Chondrocyte (in vitro differentiated cells): ENCODE data around the gene MEFV. TPM values are rescaled to one million over a fixed set of nuclear protein-coding genes. Genes with fewer than 3 reads are reported as not detected.
"Not testable (repeated sequence)": the region's sequence is repeated elsewhere in the genome, so short reads cannot be mapped to it uniquely, and the experiment has no call there.

Experiments used
- DNase-seq: peaks from one replicate; pipeline ENCODE4 v3.0.0; 2021; ENCODE audit warnings: mixed read lengths, low spot score
- H3K27ac Mint-ChIP-seq: one replicate; pipeline ENCODE4 v1.8.0; 2021; ENCODE audit warnings: mild to moderate bottlenecking, moderate library complexity, mixed read lengths; ENCODE audit not compliant: unreplicated experiment
- H3K27me3 Mint-ChIP-seq: 2 replicates; pipeline ENCODE4 v1.8.0; 2021; ENCODE audit warnings: low read depth, mixed read lengths
- H3K36me3 Mint-ChIP-seq: 2 replicates; pipeline ENCODE4 v1.8.0; 2021; ENCODE audit warnings: low read depth, mixed read lengths
- H3K4me1 Mint-ChIP-seq: 2 replicates; pipeline ENCODE4 v1.8.0; 2021; ENCODE audit warnings: low read depth, mild to moderate bottlenecking, mixed read lengths
- H3K4me3 Mint-ChIP-seq: one replicate; pipeline ENCODE4 v1.8.0; 2021; ENCODE audit warnings: mild to moderate bottlenecking, moderate library complexity, mixed read lengths; ENCODE audit not compliant: unreplicated experiment
- H3K9me3 Mint-ChIP-seq: 2 replicates; pipeline ENCODE4 v1.8.0; 2021; ENCODE audit warnings: low read depth, mixed read lengths
- total RNA-seq: library from RNA; stranded (reverse); gene quantifications from 3 replicates; pipeline ENCODE4 v1.2.1, GENCODE V29; 2021
- TF ChIP-seq, protein P1 (sequence below): fragments of 200-600 bp; sonication (generic); IDR thresholded peaks from 2 replicates; pipeline ENCODE4 v1.5.0; 2021; ENCODE audit warnings: antibody characterized with exemption, mild to moderate bottlenecking, moderate library complexity

MEFV gene
- total RNA-seq, 1 donor from 2014 or later, result not detected

DNA sequence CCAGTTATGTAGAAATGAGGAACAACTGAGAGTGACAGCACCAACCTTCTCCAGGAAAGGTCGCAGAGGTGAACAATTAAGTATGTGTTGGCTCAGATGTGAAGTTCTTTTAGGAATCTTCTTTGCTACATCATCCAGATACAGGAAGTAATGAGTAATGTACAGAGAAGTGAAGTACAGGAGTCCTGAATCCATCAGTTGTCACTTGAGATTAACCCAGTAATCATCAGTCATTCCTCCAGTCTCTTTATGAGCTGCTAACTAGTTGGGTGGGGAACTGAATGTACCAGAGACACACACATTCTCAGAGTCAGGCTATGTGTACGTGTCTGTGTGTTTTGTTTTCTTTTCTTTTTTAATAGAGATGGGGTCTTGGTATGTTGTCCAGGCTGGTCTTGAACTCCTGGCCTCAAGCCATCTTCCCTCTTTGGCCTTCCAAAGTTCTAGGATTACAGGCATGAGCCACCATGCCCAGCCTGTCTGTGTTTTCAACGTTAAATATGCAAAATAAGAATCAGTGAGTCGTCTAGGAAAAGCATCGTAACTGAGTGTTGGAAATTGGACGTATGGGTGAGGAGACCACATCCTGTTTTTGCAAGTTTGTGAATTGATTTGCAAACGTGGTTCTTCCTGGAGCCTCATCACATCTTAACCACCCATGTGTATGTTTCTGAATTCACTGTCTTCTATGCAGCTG is 41.4 kb downstream of the MEFV start:
- no peaks in the 10 kb centered on the region for H3K27me3 Mint-ChIP-seq
- DNase-seq, result no peak
- H3K9me3 Mint-ChIP-seq, result peaks cover 9% of the 10 kb centered on the region

DNA sequence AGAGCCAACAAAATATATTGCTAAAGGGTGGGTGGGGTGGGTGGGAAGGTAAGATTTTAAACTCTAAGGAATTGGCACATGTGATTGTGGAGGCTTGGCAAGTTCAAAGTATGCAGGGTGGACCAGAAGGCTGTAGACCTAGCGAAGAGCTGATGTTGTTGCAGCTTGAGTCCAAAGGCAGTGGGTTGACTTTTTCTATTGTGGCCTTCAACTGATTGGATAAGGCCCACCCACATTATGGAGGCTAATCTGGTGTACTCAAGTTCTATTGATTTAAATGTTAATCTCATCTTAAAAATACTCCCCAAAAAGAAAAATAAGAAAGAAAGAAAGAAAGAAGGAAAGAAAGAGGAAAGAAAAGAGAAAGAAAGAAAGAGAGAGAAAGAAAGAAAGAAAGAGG is 43.9 kb downstream of the MEFV start:
- TF ChIP-seq, protein P1, sequence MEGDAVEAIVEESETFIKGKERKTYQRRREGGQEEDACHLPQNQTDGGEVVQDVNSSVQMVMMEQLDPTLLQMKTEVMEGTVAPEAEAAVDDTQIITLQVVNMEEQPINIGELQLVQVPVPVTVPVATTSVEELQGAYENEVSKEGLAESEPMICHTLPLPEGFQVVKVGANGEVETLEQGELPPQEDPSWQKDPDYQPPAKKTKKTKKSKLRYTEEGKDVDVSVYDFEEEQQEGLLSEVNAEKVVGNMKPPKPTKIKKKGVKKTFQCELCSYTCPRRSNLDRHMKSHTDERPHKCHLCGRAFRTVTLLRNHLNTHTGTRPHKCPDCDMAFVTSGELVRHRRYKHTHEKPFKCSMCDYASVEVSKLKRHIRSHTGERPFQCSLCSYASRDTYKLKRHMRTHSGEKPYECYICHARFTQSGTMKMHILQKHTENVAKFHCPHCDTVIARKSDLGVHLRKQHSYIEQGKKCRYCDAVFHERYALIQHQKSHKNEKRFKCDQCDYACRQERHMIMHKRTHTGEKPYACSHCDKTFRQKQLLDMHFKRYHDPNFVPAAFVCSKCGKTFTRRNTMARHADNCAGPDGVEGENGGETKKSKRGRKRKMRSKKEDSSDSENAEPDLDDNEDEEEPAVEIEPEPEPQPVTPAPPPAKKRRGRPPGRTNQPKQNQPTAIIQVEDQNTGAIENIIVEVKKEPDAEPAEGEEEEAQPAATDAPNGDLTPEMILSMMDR, result no peak
- Mint-ChIP-seq H3K36me3 (no peaks in the 10 kb centered on the region), H3K9me3 (peaks cover 7% of the 10 kb centered on the region), H3K4me1 (no peaks in the 10 kb centered on the region), H3K27ac (no peak overlapping the region), H3K4me3 (no peak overlapping the region), H3K27me3 (peaks cover 1% of the 10 kb centered on the region)
- no peak for DNase-seq

More for the DNA sequence above, 41.4 kb downstream of the MEFV start:
- no peaks in the 10 kb centered on the region for H3K36me3 Mint-ChIP-seq
- no peaks in the 10 kb centered on the region for H3K4me1 Mint-ChIP-seq
- TF ChIP-seq, protein P1, result no peak
- no peak overlapping the region for H3K27ac Mint-ChIP-seq
- no peak overlapping the region for H3K4me3 Mint-ChIP-seq

DNA sequence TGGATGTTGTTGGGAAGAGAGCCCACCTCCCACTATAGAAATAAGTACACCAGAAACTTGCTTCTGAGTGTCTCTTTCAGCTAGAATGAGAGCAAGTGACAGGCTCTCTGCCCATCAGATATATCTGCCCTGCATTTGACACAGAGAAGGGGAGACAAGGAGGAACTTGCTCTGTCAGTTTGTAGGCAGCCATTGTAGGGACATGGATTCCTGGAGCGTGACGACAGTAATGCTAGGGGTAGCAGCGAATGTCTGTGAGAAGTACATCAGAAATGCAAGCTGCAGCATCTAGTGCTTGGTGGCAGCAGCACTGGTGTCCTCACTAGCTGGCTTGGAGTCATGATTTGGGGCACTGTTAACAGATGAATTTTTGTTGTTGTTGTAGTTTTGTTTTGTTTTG is 44.4 kb downstream of the MEFV start:
- no peaks in the 10 kb centered on the region for H3K4me1 Mint-ChIP-seq
- no peak overlapping the region for H3K27ac Mint-ChIP-seq
- no peaks in the 10 kb centered on the region for H3K36me3 Mint-ChIP-seq
- H3K27me3 Mint-ChIP-seq, result peaks cover 1% of the 10 kb centered on the region
- H3K4me3 Mint-ChIP-seq, result no peak overlapping the region
- peaks cover 9% of the 10 kb centered on the region for H3K9me3 Mint-ChIP-seq
- TF ChIP-seq, protein P1, result no peak
- no peak for DNase-seq

DNA sequence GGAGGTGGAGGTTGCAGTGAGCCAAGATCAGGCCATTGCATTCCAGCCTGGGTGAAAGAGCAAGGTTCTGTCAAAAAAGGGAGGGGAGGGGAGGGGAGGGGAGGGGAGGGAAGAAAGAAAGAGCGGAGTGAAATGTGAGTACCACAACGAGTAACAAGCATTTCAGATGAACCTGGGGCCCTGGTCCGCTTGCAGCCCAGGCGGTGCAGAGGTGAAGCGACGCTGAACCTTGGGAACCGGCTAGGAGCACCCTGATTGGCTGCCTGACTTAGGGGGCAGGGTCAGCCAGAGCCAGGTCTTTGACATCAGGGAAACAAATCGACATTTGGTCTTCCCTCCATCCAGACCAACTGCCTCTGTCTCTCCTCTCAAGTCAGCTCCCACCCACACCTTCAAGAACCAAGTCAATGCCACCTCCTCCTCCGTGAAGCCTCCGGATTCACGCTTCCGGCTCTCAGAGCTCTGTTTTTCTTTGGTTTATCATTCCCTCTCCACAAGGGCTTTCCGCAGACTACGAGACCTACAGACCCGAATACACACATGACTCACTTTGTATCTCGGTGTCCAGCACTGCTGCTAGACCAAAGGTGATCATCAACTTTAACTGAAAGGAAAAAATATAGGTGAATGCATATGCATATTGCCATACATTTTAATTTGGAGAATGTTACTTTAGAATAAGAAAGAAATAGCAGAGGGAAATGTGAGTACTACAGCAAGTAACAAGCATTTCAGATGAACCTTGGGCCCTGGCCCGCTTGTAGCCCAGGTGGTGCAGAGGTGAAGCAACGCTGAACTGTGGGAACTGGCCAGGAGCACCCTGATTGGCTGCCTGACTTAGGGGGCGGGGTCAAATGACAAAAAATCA is 49.1 kb downstream of the MEFV start:
- DNase-seq, result no peak

DNA sequence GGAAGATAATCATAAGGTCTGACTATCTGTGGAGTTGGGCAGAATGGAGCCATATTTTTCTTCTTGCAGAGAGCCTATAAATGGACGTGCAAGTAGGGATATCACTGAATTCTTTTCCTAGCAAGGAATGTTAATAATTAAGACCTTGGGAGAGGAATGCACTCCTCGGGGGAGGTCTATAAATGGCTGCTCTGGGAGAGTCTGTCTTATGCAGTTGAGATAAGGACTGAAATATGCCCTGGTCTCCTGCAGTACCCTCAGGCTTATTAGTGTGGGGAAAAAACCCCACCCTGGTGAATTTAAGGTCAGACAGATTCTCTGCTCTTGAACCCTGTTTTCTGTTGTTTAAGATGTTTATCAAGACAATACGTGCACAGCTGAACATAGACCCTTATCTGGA is 50.5 kb downstream of the MEFV start:
- not testable (repeated sequence) for H3K4me1 Mint-ChIP-seq, H3K27me3 Mint-ChIP-seq, H3K36me3 Mint-ChIP-seq, H3K27ac Mint-ChIP-seq, DNase-seq, H3K4me3 Mint-ChIP-seq
- H3K9me3 Mint-ChIP-seq, result peaks cover 22% of the 10 kb centered on the region

More for the DNA sequence above, 49.1 kb downstream of the MEFV start:
- H3K36me3 Mint-ChIP-seq, result peaks cover 4% of the 10 kb centered on the region
- TF ChIP-seq, protein P1, result no peak
- H3K27me3 Mint-ChIP-seq, result peaks cover 1% of the 10 kb centered on the region
- H3K4me1 Mint-ChIP-seq, result no peaks in the 10 kb centered on the region
- H3K4me3 Mint-ChIP-seq, result no peak overlapping the region
- H3K9me3 Mint-ChIP-seq, result peaks cover 22% of the 10 kb centered on the region
- H3K27ac Mint-ChIP-seq, result no peak overlapping the region
